Mesenchymal stem cell (in vitro differentiated cells and primary cell): ENCODE measurements around the gene FBXO7.

Source experiments
- DNase-seq: peaks from one replicate; pipeline ENCODE4 v3.0.0-alpha.2; 2013
- H2AFZ ChIP-seq: one replicate; pipeline ENCODE4 v1.6.1; 2013; ENCODE audit warnings: low read depth, mild to moderate bottlenecking, control low read depth, inconsistent platforms, low read length, moderate library complexity
- H2AK5ac ChIP-seq: 2 replicates; pipeline ENCODE4 v1.6.1; 2013; ENCODE audit warnings: low read length, moderate library complexity, mild to moderate bottlenecking, inconsistent platforms; ENCODE audit not compliant: severe bottlenecking
- H2BK120ac ChIP-seq: one replicate; pipeline ENCODE4 v1.6.1; 2013; ENCODE audit warnings: low read depth, mild to moderate bottlenecking, inconsistent platforms, low read length, moderate library complexity
- H2BK12ac ChIP-seq, 2 experiments: one replicate each; pipeline ENCODE4 v1.6.1; 2013; ENCODE audit warnings: inconsistent platforms in 2 of 2, low read length in 2 of 2, mild to moderate bottlenecking in 2 of 2, moderate library complexity in 2 of 2, control low read depth in 1 of 2
- H2BK15ac ChIP-seq: one replicate; pipeline ENCODE4 v1.6.1; 2013; ENCODE audit warnings: mild to moderate bottlenecking, low read depth, inconsistent platforms; ENCODE audit not compliant: poor library complexity, severe bottlenecking
- H2BK5ac ChIP-seq: 2 replicates; pipeline ENCODE4 v1.6.1; 2013; ENCODE audit warnings: low read depth, mild to moderate bottlenecking, low read length, control low read depth, inconsistent platforms; ENCODE audit not compliant: poor library complexity, severe bottlenecking
- H3K14ac ChIP-seq, 2 experiments: one replicate each; pipeline ENCODE4 v1.6.1; 2013; ENCODE audit warnings: inconsistent platforms in 2 of 2, low read length in 2 of 2, control low read depth in 1 of 2, mild to moderate bottlenecking in 1 of 2, moderate library complexity in 1 of 2
- H3K18ac ChIP-seq, 2 experiments: one replicate each; pipeline ENCODE4 v1.6.1; 2013; ENCODE audit warnings: inconsistent platforms in 2 of 2, low read length in 2 of 2, control low read depth in 1 of 2, low read depth in 1 of 2, mild to moderate bottlenecking in 1 of 2
- H3K23ac ChIP-seq, 2 experiments: one replicate each; pipeline ENCODE4 v1.6.1; 2013; ENCODE audit warnings: inconsistent platforms in 2 of 2, low read length in 2 of 2, mild to moderate bottlenecking in 2 of 2, moderate library complexity in 2 of 2, control low read depth in 1 of 2
- H3K27ac ChIP-seq: 2 replicates; pipeline ENCODE4 v1.5.1; 2013; ENCODE audit warnings: mild to moderate bottlenecking, moderate library complexity, low read length, control low read depth, inconsistent platforms; ENCODE audit not compliant: poor library complexity, severe bottlenecking
- H3K27me3 ChIP-seq, 2 experiments: 2 replicates each; pipeline versions ENCODE4 v1.6.1 to v1.7.0; 2013; ENCODE audit warnings: low read length in 2 of 2, mild to moderate bottlenecking in 2 of 2, moderate library complexity in 2 of 2, control low read depth in 1 of 2, inconsistent platforms in 1 of 2; ENCODE audit not compliant: control insufficient read depth in 1 of 2, insufficient read depth in 1 of 2
- H3K36me3 ChIP-seq, 2 experiments: 2 replicates each; pipeline versions ENCODE4 v1.6.1 to v1.7.0; 2013; ENCODE audit warnings: low read length in 2 of 2, control low read depth in 1 of 2, inconsistent platforms in 1 of 2, low read depth in 1 of 2, mild to moderate bottlenecking in 1 of 2; ENCODE audit not compliant: insufficient read depth in 2 of 2, control insufficient read depth in 1 of 2
- H3K4ac ChIP-seq, 2 experiments: one replicate each; pipeline ENCODE4 v1.6.1; 2013; ENCODE audit warnings: inconsistent platforms in 2 of 2, low read length in 2 of 2, mild to moderate bottlenecking in 2 of 2, moderate library complexity in 2 of 2, control low read depth in 1 of 2, low read depth in 1 of 2
- H3K4me1 ChIP-seq: 2 replicates; pipeline ENCODE4 v1.6.1; 2013; ENCODE audit warnings: low read depth, low read length, control low read depth; ENCODE audit not compliant: control insufficient read depth, insufficient read depth
- H3K4me2 ChIP-seq: 2 replicates; pipeline ENCODE4 v1.6.1; 2013; ENCODE audit warnings: low read length, mild to moderate bottlenecking, inconsistent platforms; ENCODE audit not compliant: poor library complexity, severe bottlenecking
- H3K4me3 ChIP-seq, 2 experiments: 2 replicates each; pipeline versions ENCODE4 v1.5.1 to v1.7.0; 2013; ENCODE audit warnings: low read length in 2 of 2, mild to moderate bottlenecking in 2 of 2, control low read depth in 1 of 2, low read depth in 1 of 2; ENCODE audit not compliant: insufficient read depth in 1 of 2
- H3K79me1 ChIP-seq: replicated peaks from 2 replicates; pipeline ENCODE4 v1.6.1; 2013; ENCODE audit warnings: mild to moderate bottlenecking, control low read depth, low read length, inconsistent platforms; ENCODE audit not compliant: poor library complexity, severe bottlenecking
- H3K9ac ChIP-seq: 2 replicates; pipeline ENCODE4 v1.7.0; 2013; ENCODE audit warnings: mild to moderate bottlenecking, low read length, moderate library complexity
- H3K9me3 ChIP-seq: 2 replicates; pipeline ENCODE4 v1.7.0; 2013; ENCODE audit warnings: mild to moderate bottlenecking, low read length; ENCODE audit not compliant: control insufficient read depth
- H4K8ac ChIP-seq: one replicate; pipeline ENCODE4 v1.6.1; 2013; ENCODE audit warnings: inconsistent platforms, mild to moderate bottlenecking, low read length, moderate library complexity
- H4K91ac ChIP-seq: one replicate; pipeline ENCODE4 v1.6.1; 2013; ENCODE audit warnings: mild to moderate bottlenecking, low read length, inconsistent platforms
- WGBS: methylation state at CpG from one replicate; pipeline ENCODE4 v1.1.7; 2013; ENCODE audit warnings: mixed read lengths; 5-methylcytosine and 5-hydroxymethylcytosine counted together

Gene FBXO7

DNA sequence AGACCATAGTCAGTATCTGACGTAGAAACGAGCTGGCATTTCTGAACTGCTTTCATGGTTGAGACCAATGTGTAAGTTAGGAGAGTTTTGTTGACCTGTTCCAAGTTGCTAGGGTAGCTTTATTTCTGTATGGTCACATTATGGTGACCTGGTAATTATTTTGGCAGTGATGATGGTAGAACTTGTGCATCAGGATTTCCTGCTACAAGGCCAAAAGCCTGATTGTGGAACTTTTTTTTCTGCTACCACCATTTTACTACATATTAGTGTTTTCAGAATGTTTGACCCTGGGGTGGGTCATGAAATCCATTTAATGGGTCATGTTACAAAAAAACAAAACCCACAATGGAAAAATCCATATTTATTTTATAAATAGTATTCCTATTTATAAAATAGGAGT, 18.9 kb downstream of the FBXO7 start:
- H4K8ac ChIP-seq = no peak overlapping the region
- no peaks in the 10 kb centered on the region for H3K4me1 ChIP-seq
- H3K79me1 ChIP-seq = peaks cover 27% of the 10 kb centered on the region
- no peaks in the 10 kb centered on the region for H3K27me3 ChIP-seq
- H2AK5ac ChIP-seq = no peak overlapping the region
- no peak overlapping the region for H2BK5ac ChIP-seq
- H3K9ac ChIP-seq = no peak overlapping the region
- H2BK15ac ChIP-seq = no peak overlapping the region
- H2AFZ ChIP-seq = no peak overlapping the region
- no peak overlapping the region for H3K4me2 ChIP-seq
- no peak overlapping the region for H3K23ac ChIP-seq
- DNase-seq = no peak
- no peak overlapping the region for H3K4me3 ChIP-seq
- H2BK120ac ChIP-seq = no peak overlapping the region
- 95% methylated on average over 2 of the region's 2 CpGs for WGBS
- H3K27ac ChIP-seq = no peak overlapping the region
- H3K36me3 ChIP-seq = peaks cover 23 to 98% of the 10 kb centered on the region in 2 experiments
- no peak overlapping the region for H4K91ac ChIP-seq
- H3K18ac ChIP-seq = no peak overlapping the region
- H3K9me3 ChIP-seq = no peaks in the 10 kb centered on the region
- no peak overlapping the region for H3K14ac ChIP-seq
- H3K4ac ChIP-seq = no peak overlapping the region
- H2BK12ac ChIP-seq = no peak overlapping the region

GRCh38 chr22:32494971-32495370, 20.4 kb downstream of the FBXO7 start:
- Histone ChIP-seq H3K4me2 (no peak overlapping the region), H3K27me3 (no peaks in the 10 kb centered on the region), H4K91ac (no peak overlapping the region), H2BK12ac (no peak overlapping the region), H3K14ac (no peak overlapping the region), H2BK120ac (no peak overlapping the region), H4K8ac (peak overlapping the region; percentile 19), H2AFZ (no peak overlapping the region), H3K18ac (no peak overlapping the region), H3K4ac (no peak overlapping the region), H3K27ac (no peak overlapping the region), H3K4me1 (no peaks in the 10 kb centered on the region), H3K4me3 (no peak overlapping the region), H2BK5ac (no peak overlapping the region), H3K23ac (no peak overlapping the region), H3K79me1 (peaks cover 23% of the 10 kb centered on the region), H3K9me3 (no peaks in the 10 kb centered on the region), H3K9ac (no peak overlapping the region), H3K36me3 (peaks cover 19 to 97% of the 10 kb centered on the region in 2 experiments), H2BK15ac (no peak overlapping the region), H2AK5ac (no peak overlapping the region)
- no peak for DNase-seq
- 97% methylated on average over 4 of the region's 4 CpGs for WGBS

DNA sequence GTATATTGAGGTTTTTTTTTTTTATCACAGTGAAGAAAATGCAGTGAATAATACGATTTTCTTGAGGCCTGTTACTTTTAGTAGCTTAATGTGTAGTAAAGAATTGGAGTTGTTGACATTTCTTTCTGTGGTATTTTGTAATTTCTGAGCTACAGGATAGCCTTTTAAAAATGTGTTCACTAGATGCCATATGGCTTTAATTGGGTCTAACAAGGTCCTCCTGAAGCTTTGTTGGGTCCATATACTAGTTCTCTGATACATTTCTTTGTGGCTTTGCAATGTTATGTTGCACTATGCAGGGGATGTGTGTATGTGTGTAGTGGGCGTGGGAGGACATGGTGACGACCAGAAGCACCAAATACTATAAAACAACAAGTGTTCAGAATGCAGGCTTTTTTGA, 25.1 kb downstream of the FBXO7 start:
- Histone ChIP-seq H3K18ac (no peak overlapping the region), H3K9ac (no peak overlapping the region), H2BK15ac (no peak overlapping the region), H3K27me3 (no peaks in the 10 kb centered on the region), H3K36me3 (peaks cover 11 to 53% of the 10 kb centered on the region in 2 experiments), H3K4ac (no peak overlapping the region), H3K4me2 (no peak overlapping the region), H2BK5ac (no peak overlapping the region), H3K27ac (no peak overlapping the region), H3K79me1 (peaks cover 8% of the 10 kb centered on the region), H3K4me3 (no peak overlapping the region), H3K23ac (no peak overlapping the region), H2BK120ac (no peak overlapping the region), H2AK5ac (no peak overlapping the region), H4K91ac (no peak overlapping the region), H3K14ac (no peak overlapping the region), H3K9me3 (no peaks in the 10 kb centered on the region), H4K8ac (peak overlapping the region; percentile 2), H2BK12ac (no peak overlapping the region), H2AFZ (no peak overlapping the region), H3K4me1 (no peaks in the 10 kb centered on the region)
- 95% methylated on average over 1 of the region's 3 CpGs for WGBS
- DNase-seq = no peak

- Histone ChIP-seq H3K27ac (no peak overlapping the region), H3K9me3 (no peaks in the 10 kb centered on the region), H3K4me3 (no peak overlapping the region), H2BK12ac (no peak overlapping the region), H3K79me1 (peaks cover 6% of the 10 kb centered on the region), H3K23ac (no peak overlapping the region), H2BK5ac (no peak overlapping the region), H3K4me2 (no peak overlapping the region), H3K27me3 (no peaks in the 10 kb centered on the region), H3K36me3 (peaks cover 5 to 29% of the 10 kb centered on the region in 2 experiments), H2AK5ac (no peak overlapping the region), H3K14ac (no peak overlapping the region), H2AFZ (no peak overlapping the region), H3K18ac (no peak overlapping the region), H4K91ac (no peak overlapping the region), H3K4me1 (no peaks in the 10 kb centered on the region), H2BK15ac (no peak overlapping the region), H4K8ac (no peak overlapping the region), H2BK120ac (no peak overlapping the region), H3K9ac (no peak overlapping the region), H3K4ac (no peak overlapping the region)
- 64% methylated on average over 4 of the region's 9 CpGs for WGBS
- DNase-seq = no peak
Measured at GRCh38 chr22:32501836-32502752, 27.5 kb downstream of the FBXO7 start.
